NCI-H524 (cell line): ENCODE data around the gene APOA4.

Experiments
- DNase-seq, 2 experiments: peaks; one replicate each; lab custom pipeline; 2025; lab: John Stamatoyannopoulos, UW

Gene APOA4

GRCh38 chr11:116830184-116830912 is 7.2 kb upstream of the APOA4 start:
- DNase-seq = no peak

DNA sequence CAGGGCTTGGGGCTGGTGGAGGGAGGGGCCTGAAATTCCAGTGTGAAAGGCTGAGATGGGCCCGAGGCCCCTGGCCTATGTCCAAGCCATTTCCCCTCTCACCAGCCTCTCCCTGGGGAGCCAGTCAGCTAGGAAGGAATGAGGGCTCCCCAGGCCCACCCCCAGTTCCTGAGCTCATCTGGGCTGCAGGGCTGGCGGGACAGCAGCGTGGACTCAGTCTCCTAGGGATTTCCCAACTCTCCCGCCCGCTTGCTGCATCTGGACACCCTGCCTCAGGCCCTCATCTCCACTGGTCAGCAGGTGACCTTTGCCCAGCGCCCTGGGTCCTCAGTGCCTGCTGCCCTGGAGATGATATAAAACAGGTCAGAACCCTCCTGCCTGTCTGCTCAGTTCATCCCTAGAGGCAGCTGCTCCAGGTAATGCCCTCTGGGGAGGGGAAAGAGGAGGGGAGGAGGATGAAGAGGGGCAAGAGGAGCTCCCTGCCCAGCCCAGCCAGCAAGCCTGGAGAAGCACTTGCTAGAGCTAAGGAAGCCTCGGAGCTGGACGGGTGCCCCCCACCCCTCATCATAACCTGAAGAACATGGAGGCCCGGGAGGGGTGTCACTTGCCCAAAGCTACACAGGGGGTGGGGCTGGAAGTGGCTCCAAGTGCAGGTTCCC is 6.5 kb upstream of the APOA4 start, which contains the start of gene APOC3:
APOC3 (plus strand) TSS at position 383 of the 659 bp plus-strand sequence. CDS start 676 bp downstream, outside the sequence.
- DNase-seq = no peak

GRCh38 chr11:116828632-116829524 is 5.8 kb upstream of the APOA4 start:
- no peak for DNase-seq

- DNase-seq = no peak
Measured at GRCh38 chr11:116827461-116827860, 4.4 kb upstream of the APOA4 start.

- DNase-seq = no peak
Measured at GRCh38 chr11:116826751-116827431, 3.8 kb upstream of the APOA4 start.

DNA sequence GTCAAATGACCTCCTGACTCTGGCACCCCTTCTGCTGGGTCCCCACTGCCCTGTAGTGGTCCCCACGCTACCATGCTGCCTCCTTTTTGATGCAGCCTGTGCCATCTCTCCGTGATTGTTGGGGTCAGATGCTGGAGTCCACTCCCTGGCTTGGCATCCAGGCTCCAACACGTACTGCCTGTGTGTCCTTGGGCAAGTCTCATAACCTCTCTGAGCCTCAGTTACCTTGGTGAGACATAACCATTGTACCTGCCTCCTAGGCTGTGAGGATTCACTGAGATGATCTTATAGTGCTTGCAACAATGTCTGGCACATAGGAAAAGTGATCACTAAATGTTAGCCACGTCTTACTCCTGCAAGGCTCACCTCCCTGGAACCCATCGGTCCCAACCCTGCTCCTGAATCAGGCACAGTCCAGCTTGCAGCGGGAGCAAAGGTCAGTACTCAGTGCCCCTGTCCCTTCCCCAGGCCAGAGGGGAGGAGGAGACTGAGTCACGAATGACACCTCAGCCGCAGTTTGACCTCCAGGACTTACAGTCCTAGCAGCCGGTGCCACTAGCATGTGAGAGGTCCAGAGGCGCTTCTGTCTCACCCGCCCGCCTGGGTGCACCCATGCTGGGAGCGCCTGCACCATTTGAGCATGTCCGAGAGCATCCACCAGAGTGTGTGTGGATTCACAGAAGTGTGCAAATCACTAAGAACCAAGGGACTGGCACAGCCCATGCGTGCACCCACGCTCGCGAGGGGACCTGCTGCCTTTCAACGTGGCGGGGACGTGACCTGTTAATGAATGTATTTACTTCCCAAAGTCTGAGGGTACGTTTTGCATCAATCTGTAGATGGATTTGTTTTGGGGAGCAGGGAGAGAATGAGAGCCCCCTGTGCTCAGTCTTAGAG is 3.0 kb upstream of the APOA4 start:
- DNase-seq = no peak

DNA sequence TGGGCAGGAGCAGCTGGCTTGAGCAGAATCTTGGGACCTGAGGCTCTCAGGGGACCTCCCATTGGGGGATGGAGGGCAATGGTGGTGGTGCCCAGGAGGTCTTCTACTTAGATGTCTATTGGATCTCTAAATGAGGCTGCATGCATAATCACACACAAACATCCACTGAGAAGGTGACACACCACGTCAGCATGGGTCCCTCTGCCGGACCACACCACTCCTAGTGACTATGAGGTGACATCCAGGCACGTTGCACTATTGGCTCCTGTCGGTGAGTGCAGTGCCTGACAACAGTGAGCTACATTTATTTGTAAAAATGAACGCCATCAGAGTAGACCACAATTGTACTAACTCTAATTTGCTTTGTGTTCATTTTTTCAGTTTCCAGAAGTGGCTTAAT is 2.3 kb upstream of the APOA4 start:
- DNase-seq = no peak

DNA sequence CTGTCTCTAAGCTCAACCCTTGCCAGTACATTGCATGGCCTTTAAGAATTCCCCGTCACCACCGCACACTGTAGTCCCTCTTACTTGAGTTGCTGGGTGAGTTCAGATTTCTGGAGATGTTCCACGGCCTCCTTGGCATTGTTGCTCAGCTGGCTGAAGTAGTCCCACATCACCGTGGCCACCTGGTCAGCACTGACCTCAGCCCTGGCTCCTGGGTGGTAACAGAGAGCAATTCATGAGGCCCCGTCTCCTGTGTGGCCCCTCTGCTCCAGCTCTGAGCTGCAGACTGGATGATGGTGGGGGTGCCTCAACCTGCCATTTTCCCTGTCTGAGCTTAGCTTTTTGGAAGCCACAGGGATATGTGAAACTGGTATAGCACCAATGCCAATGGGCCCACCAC is 529 bp downstream of the APOA4 start:
- no peak for DNase-seq

- no peak for DNase-seq
Measured at GRCh38 chr11:116821050-116821918, 1.8 kb downstream of the APOA4 start.

- DNase-seq = no peak
Measured at GRCh38 chr11:116819049-116819448, 4.1 kb downstream of the APOA4 start.

GRCh38 chr11:116814502-116814901 is 8.6 kb downstream of the APOA4 start:
- DNase-seq = no peak

- no peak for DNase-seq
Measured at GRCh38 chr11:116813781-116814471, 9.2 kb downstream of the APOA4 start.

DNA sequence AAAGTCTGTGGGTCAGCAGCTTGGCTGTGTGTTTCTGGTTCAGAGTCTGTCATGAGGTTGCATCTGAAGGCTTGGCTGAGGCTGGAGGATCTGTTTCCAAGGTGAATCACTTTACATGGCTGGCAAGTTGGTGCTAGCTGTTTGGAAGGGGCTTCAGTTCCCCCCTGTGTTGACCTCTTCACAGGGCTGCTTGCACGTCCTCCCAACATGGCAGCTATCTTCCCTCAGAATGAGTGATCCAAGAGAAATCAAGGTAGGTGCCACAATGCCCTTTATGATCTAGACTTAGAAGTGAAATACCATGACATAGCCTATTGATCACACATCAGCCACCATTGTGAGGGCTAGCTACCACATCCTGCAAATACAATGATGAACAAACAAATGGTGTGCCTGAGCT is 9.9 kb downstream of the APOA4 start:
- DNase-seq = no peak

- DNase-seq = no peak
Measured at GRCh38 chr11:116812109-116812508, 11.0 kb downstream of the APOA4 start.

- DNase-seq = no peak
Measured at GRCh38 chr11:116811194-116811593, 11.9 kb downstream of the APOA4 start.

GRCh38 chr11:116808262-116809175 is 14.6 kb downstream of the APOA4 start:
- DNase-seq = no peak

DNA sequence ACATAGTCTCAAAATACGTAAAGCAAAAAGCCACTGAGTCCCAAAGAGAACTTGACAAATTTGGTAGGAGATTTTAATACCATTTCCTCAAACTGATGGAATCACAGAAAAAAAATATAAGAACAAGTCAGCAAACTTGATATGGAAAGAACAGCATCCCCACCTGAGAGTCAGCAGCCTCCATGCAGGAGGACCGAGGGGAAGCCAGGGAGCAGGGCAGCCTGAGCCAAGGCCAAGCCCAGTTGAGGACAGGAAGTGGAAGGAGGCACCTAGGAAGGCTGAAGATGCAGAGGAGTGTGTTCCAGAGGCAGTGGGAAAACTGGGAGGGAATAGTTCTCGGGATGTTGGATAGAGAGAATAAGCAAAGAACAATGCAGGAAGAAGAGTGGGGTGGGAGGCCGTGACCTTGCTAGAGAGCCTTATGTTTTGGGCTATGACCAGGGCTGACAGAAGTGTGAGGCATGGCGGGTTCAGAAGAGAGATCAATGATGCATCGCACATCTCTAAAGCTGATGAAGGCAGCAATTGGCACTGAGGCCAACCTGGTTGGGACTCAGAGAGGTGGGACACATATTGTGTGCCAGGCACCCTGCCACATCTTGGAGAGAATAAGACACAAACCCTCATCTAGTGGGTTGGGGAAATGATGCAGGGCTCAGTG is 15.4 kb downstream of the APOA4 start:
- no peak for DNase-seq

DNA sequence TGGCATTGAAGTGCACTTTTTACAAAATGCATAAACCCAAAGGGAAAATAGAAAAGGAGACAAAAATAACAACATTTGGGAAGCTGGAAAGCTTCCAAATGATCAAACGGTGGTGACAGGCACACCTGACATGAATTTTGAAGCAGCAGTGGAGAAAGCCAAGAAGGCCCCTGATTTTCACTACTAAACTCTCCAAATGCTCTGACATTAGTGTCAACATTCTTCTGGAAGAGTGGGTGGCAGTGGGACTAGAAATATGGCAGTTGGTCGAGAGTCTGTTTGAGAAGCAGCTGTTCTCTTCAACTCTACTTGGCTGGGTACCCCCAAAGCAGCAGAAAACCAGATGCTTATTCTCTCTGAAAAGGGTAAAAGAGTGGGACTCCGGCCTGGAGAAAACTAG is 19.1 kb downstream of the APOA4 start:
- DNase-seq = no peak
